GM23248 (cell line): Measurements from ENCODE around the gene WNK2.

Experiments used
- EZH2 ChIP-seq: fragments of 200-600 bp; sonication (generic); IDR thresholded peaks from 2 replicates; pipeline ENCODE4 v1.6.1; 2018; ENCODE audit warnings: antibody characterized with exemption, mild to moderate bottlenecking; ENCODE audit not compliant: insufficient read depth, poor library complexity, severe bottlenecking
- EZH2phosphoT487 ChIP-seq: fragments of 200-600 bp; sonication (generic); IDR thresholded peaks from 2 replicates; pipeline ENCODE4 v1.6.1; 2018; ENCODE audit warnings: antibody characterized with exemption, moderate library complexity, mild to moderate bottlenecking, low read depth; ENCODE audit not compliant: insufficient read depth

GRCh38 chr9:93309889-93310425, 126.0 kb downstream of the WNK2 start:
- no peak for TF ChIP-seq EZH2
- no peak for TF ChIP-seq EZH2phosphoT487
